ENCODE measurements around the gene OPN1LW.

DNA sequence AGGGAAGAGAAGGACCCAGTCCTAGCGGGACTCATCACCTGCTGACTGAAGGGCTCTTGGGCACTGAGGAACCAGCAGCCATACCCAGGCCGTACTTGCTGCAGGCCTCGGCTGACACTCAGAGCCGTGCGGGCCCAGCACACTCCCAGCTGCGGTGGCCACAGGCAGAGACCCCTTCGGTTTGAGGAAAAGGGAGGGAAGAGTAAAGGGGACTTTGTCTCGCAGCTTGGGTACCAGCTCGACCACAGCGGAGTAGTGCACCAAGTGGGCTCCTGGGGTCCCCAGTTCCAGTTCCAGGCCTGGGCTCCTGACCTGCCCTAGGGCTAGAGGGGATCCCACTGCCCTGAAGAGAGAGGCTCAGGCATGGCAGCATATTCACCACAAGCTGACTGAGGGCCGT is 17.9 kb upstream of the OPN1LW start:
- TF ChIP-seq, protein P1, sequence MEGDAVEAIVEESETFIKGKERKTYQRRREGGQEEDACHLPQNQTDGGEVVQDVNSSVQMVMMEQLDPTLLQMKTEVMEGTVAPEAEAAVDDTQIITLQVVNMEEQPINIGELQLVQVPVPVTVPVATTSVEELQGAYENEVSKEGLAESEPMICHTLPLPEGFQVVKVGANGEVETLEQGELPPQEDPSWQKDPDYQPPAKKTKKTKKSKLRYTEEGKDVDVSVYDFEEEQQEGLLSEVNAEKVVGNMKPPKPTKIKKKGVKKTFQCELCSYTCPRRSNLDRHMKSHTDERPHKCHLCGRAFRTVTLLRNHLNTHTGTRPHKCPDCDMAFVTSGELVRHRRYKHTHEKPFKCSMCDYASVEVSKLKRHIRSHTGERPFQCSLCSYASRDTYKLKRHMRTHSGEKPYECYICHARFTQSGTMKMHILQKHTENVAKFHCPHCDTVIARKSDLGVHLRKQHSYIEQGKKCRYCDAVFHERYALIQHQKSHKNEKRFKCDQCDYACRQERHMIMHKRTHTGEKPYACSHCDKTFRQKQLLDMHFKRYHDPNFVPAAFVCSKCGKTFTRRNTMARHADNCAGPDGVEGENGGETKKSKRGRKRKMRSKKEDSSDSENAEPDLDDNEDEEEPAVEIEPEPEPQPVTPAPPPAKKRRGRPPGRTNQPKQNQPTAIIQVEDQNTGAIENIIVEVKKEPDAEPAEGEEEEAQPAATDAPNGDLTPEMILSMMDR (conservative IDR thresholded peaks at IDR 0.05 in 1 of 2, IDR thresholded peaks at IDR 0.05 in 1 of 2; ENCODE audit: low read depth in 1 of 2, low read length in 2 of 2) = no peak
- TF ChIP-seq EZH2 (IDR thresholded peaks at IDR 0.05; ENCODE audit: low read length, missing control alignments) = no peak

Data from fibroblast of lung (primary cell).